DMS114 treated with DMSO at 0.1 percent for 48 hours (cell line): ENCODE data around the gene ARHGAP10.

Experiments
- DNase-seq: peaks from one replicate; lab custom pipeline; 2025; ENCODE audit not compliant: unreplicated experiment; lab: John Stamatoyannopoulos, UW

The ARHGAP10 gene

DNA sequence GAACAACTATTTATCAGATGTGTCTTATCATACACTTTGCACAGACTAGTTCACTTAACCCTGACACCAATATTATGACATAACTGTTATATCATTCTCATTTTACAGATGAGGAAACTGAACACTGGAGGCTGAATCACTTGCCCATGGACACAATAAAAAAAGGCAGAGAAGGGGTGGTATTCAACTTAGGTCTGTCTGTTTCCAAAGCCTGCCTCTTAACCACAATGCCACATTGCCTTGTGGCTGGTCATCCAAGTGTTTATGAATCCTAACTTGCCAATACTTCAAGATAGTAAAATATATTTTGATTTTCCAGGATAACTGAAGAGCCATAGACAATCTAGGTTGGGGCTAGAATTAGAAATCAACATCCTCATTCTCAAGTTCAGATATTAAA lies 382.5 kb downstream of the ARHGAP10 start:
- DNase-seq: no peak

DNA sequence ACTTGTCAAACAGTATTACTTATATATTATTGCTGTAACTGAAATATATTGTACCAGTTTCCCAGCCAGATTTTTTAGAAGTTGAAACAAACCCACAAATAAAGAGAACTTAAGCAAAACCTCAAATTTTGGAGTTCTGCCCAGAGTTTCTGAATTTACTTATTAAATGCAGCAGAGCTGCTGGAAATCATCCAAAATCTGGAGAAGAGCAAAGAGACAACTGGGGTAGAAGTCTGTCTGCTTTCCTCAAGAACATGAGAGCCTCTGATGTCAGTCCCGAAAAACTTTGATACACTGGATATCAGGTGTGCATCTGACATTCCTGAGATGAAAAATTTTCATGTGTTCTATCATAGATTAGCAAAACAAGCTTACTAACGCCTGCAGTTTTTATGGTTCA lies 384.4 kb downstream of the ARHGAP10 start:
- DNase-seq: no peak

DNA sequence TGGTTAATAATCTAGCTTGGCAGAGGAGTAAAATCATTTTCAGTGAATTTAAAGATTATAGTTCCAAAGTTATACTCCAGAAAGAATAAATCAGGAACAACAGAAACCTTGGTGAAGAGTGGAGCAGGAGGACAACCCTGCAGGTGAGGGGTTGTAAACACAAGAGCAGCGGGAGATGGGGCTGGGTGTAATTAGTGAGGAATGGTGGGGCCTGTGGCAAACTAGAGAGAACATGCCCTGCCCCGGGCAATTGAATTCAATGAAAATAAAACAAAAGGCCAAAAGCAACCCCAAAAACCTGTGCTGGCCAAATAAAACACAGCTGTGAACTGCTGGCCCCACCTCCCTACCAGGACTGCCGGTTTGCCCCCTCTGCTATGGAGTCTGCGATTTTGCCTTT lies 385.1 kb downstream of the ARHGAP10 start:
- DNase-seq: no peak

DNA sequence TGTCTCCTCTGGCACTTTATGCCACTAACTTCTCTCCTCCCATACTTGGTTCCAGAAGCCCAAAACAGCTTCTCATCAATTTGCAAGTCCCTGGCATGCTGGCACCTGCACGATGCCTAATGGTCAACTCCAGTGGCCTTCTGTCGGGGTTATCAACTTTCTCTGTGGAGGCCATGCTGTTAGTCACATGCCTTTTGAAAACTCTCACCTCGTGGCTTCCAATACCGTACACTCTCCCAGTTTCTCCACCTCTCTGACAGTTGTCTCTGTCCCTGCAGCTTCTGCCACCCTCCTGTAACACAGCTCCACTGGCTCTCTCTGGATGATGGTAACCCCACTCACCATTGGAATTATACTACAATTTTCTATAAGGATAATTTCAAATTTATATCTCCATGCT lies 386.3 kb downstream of the ARHGAP10 start:
- no peak for DNase-seq

GRCh38 chr4:148118633-148119032 lies 386.7 kb downstream of the ARHGAP10 start:
- DNase-seq: no peak

DNA sequence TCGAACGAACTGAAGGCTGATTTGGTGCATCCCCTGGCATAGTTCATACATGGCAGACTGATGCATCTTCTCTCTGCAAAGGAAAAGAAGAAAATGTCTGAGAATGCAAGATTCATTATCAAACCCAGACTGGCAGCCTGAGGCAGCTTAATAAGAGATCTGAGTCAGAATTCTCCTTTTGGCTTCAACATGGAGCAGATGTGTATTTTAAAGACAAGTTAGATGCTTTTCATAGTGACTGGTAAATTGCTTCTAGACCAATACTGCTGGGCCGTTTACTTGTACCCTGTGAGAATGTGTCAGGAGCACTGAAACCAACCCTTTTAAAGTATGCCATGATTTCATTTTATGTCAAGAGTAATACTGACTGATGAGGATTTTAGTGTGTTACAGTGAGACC lies 388.3 kb downstream of the ARHGAP10 start:
- DNase-seq: no peak
